ENCODE data around the gene CNNM1. TPM values are rescaled to one million over a fixed set of nuclear protein-coding genes. Genes with fewer than 3 reads are reported as not detected.

The CNNM1 gene
- total and polyA plus RNA-seq, 2 donors (not counting 1 experiment from before 2014, with no cell fraction given), result not detected

DNA sequence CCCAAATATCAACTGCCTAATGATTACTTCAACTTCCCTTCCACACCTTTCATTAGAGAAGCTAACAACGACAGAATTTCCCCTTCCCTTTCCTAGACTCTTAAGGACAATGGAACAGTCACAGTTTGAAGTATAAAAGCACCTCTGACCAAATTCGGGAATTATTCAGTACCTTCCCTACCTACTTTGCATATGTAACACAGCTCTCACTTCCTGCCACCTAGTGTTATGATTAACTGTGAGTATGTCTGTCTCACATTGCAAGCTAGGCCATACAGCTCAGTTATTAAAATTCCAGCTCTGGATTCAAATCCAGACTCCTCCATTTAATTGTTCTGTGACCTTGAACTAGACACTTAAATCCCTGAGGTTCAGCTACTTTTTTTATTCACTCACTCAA lies 48.7 kb upstream of the CNNM1 start:
- H3K9me3 Mint-ChIP-seq (ENCODE audit: insufficient read depth), result peaks cover 4% of the 10 kb centered on the region
- Histone ChIP-seq H3K9ac (ENCODE audit: low read length) (no peak overlapping the region), H3K4me3 (ENCODE audit: control extremely low read depth in 1 of 5, extremely low read depth in 1 of 5, insufficient read depth in 1 of 5, low read depth in 2 of 5, low read length in 4 of 5) (no peak overlapping the region), H3K27ac (ENCODE audit: low read length in 2 of 2) (no peak overlapping the region), H3K27me3 (replicated peaks in 1 of 4; ENCODE audit: control extremely low read depth in 1 of 4, control insufficient read depth in 3 of 4, insufficient read depth in 4 of 4, low read length in 3 of 4) (peaks cover 0 to 7% (median 0%) of the 10 kb centered on the region in 4 experiments), H4K20me1 (ENCODE audit: control insufficient read depth, insufficient read depth, low read length, poor library complexity, severe bottlenecking) (no peaks in the 10 kb centered on the region), H3K4me2 (replicated peaks; ENCODE audit: low read depth, low read length, poor library complexity, severe bottlenecking) (no peak overlapping the region), H3K9me3 (ENCODE audit: control extremely low read depth in 1 of 3, control insufficient read depth in 2 of 3, insufficient read depth in 1 of 3, low read length in 2 of 3) (peaks cover 3 to 8% (median 5%) of the 10 kb centered on the region in 3 donors), H3K36me3 (replicated peaks in 1 of 2; ENCODE audit: control extremely low read depth in 1 of 2, control insufficient read depth in 1 of 2, extremely low read depth in 1 of 2, insufficient read depth in 2 of 2, low read length in 1 of 2) (no peaks in the 10 kb centered on the region), H3K79me2 (ENCODE audit: control insufficient read depth, insufficient read depth, low read length) (no peaks in the 10 kb centered on the region), H3K4me1 (ENCODE audit: control insufficient read depth in 2 of 2, insufficient read depth in 2 of 2, low read length in 2 of 2) (no peaks in the 10 kb centered on the region), H2AFZ (ENCODE audit: insufficient read depth, low read depth, low read length, poor library complexity, severe bottlenecking) (no peak overlapping the region)
- POLR2A ChIA-PET, result no interaction called here
- 11% methylated on average over 1 of the region's 2 CpGs for WGBS (ENCODE audit: insufficient coverage)
- TF ChIP-seq CTCF (IDR thresholded peaks at IDR 0.05) (no peak), EZH2 (IDR thresholded peaks at IDR 0.05; ENCODE audit: borderline replicate concordance, insufficient read depth, low read depth, low read length, poor library complexity, severe bottlenecking) (no peak)
- CTCF ChIA-PET, result interaction anchor here (1.5 kb wide), 1 partner anchor 813 kb away, joined by 4 read pairs; no protein-coding TSS in a partner anchor
- no peak overlapping the region for H3K4me3 Mint-ChIP-seq
- DNase-seq, result no peak
- no peak overlapping the region for H3K27ac Mint-ChIP-seq
- no peak for ATAC-seq (ENCODE audit: low read depth)
- H3K4me1 Mint-ChIP-seq, result peaks cover 7% of the 10 kb centered on the region
- intact Hi-C loops (cut with micrococcal nuclease), result no loop called here
- H3K27me3 Mint-ChIP-seq, result peaks cover 25% of the 10 kb centered on the region

- Histone ChIP-seq H3K79me2 (ENCODE audit: control insufficient read depth, insufficient read depth, low read length) (no peaks in the 10 kb centered on the region), H4K20me1 (ENCODE audit: control insufficient read depth, insufficient read depth, low read length, poor library complexity, severe bottlenecking) (no peaks in the 10 kb centered on the region), H2AFZ (ENCODE audit: insufficient read depth, low read depth, low read length, poor library complexity, severe bottlenecking) (no peak overlapping the region), H3K36me3 (replicated peaks in 1 of 2; ENCODE audit: control extremely low read depth in 1 of 2, control insufficient read depth in 1 of 2, extremely low read depth in 1 of 2, insufficient read depth in 2 of 2, low read length in 1 of 2) (no peaks in the 10 kb centered on the region), H3K4me3 (ENCODE audit: control extremely low read depth in 1 of 5, extremely low read depth in 1 of 5, insufficient read depth in 1 of 5, low read depth in 2 of 5, low read length in 4 of 5) (no peak overlapping the region), H3K9ac (ENCODE audit: low read length) (no peak overlapping the region), H3K4me1 (ENCODE audit: control insufficient read depth in 2 of 2, insufficient read depth in 2 of 2, low read length in 2 of 2) (no peaks in the 10 kb centered on the region), H3K4me2 (replicated peaks; ENCODE audit: low read depth, low read length, poor library complexity, severe bottlenecking) (no peak overlapping the region), H3K9me3 (ENCODE audit: control extremely low read depth in 1 of 3, control insufficient read depth in 2 of 3, insufficient read depth in 1 of 3, low read length in 2 of 3) (peaks cover 3 to 8% (median 4%) of the 10 kb centered on the region in 3 donors), H3K27ac (ENCODE audit: low read length in 2 of 2) (no peak overlapping the region), H3K27me3 (replicated peaks in 1 of 4; ENCODE audit: control extremely low read depth in 1 of 4, control insufficient read depth in 3 of 4, insufficient read depth in 4 of 4, low read length in 3 of 4) (peaks cover 0 to 4% (median 0%) of the 10 kb centered on the region in 4 experiments)
- Mint-ChIP-seq H3K9me3 (ENCODE audit: insufficient read depth) (no peaks in the 10 kb centered on the region), H3K4me1 (no peaks in the 10 kb centered on the region), H3K4me3 (no peak overlapping the region), H3K27ac (no peak overlapping the region), H3K27me3 (peaks cover 21% of the 10 kb centered on the region)
- DNase-seq (no peak), ATAC-seq (ENCODE audit: low read depth) (no peak)
- TF ChIP-seq EZH2 (IDR thresholded peaks at IDR 0.05; ENCODE audit: borderline replicate concordance, insufficient read depth, low read depth, low read length, poor library complexity, severe bottlenecking) (no peak), CTCF (IDR thresholded peaks at IDR 0.05) (no peak)
- 60% methylated on average over 1 of the region's 3 CpGs for WGBS (ENCODE audit: insufficient coverage)
- intact Hi-C loops (cut with micrococcal nuclease), result no loop called here
- ChIA-PET CTCF (no interaction called here), POLR2A (no interaction called here)
Observed at GRCh38 chr10:99285881-99286280, 43.3 kb upstream of the CNNM1 start.

All from B cell (primary cell).